Activated B cell treated with CpG ODN at 0.5 μM for 24 hours (primary cell): Measurements from ENCODE around the gene KRT72. TPM values are rescaled to one million over a fixed set of nuclear protein-coding genes. Genes with fewer than 3 reads are reported as not detected.

Source experiments
- ATAC-seq: fragments of 200-7000 bp; cut with Tn5 transposase; one replicate; pipeline ENCODE4 v1.10.0; 2021; ENCODE audit warnings: low read depth, mild to moderate bottlenecking, moderate library complexity
- CTCF ChIA-PET: fragments of 350-600 bp; sonication (Branson Sonifier 250); formaldehyde crosslinking; loops from one replicate; lab custom pipeline; 2021; ENCODE audit warnings: antibody characterized with exemption; lab: Charles Lee
- POLR2A ChIA-PET: fragments of 350-600 bp; sonication (Branson Sonifier 250); formaldehyde crosslinking; loops from one replicate; lab custom pipeline; 2021; ENCODE audit warnings: antibody characterized with exemption; lab: Charles Lee
- DNase-seq: peaks from one replicate; pipeline ENCODE4 v3.0.0; 2022
- H3K27ac Mint-ChIP-seq: one replicate; pipeline ENCODE4 v1.8.0; 2020; ENCODE audit warnings: mixed read lengths
- H3K27me3 Mint-ChIP-seq: one replicate; pipeline ENCODE4 v1.8.0; 2021; ENCODE audit warnings: mixed read lengths
- H3K36me3 Mint-ChIP-seq: one replicate; pipeline ENCODE4 v1.8.0; 2021; ENCODE audit warnings: low read depth, mixed read lengths
- H3K4me1 Mint-ChIP-seq: one replicate; pipeline ENCODE4 v1.8.0; 2021; ENCODE audit warnings: mixed read lengths
- H3K4me3 Mint-ChIP-seq: one replicate; pipeline ENCODE4 v1.8.0; 2020; ENCODE audit warnings: mild to moderate bottlenecking, mixed read lengths
- H3K9me3 Mint-ChIP-seq: one replicate; pipeline ENCODE4 v1.8.0; 2020; ENCODE audit warnings: mixed read lengths
- CTCF ChIP-seq: fragments of 200-600 bp; IDR thresholded peaks from one replicate; pipeline ENCODE4 v1.8.0; 2022; ENCODE audit warnings: antibody characterized with exemption, mild to moderate bottlenecking
- intact Hi-C: fragments of 100-400 bp; cut with micrococcal nuclease; formaldehyde crosslinking; loops from one replicate; pipeline ENCODE4 v1.15.1; 2024
- total RNA-seq: library from RNA; stranded (reverse); gene quantifications from 2 replicates; pipeline ENCODE4 v1.2.3, GENCODE V29; 2022

The KRT72 gene
- total RNA-seq, 1 donor from 2014 or later: not detected

- ChIA-PET POLR2A (interaction anchor here (0.6 kb wide), 1 partner anchor 26 kb away, joined by 5 read pairs; no protein-coding TSS in a partner anchor), CTCF (no interaction called here)
- no peak overlapping the region for H3K4me3 Mint-ChIP-seq
- TF ChIP-seq CTCF: no peak
- no peaks in the 10 kb centered on the region for H3K9me3 Mint-ChIP-seq
- no peak for DNase-seq
- intact Hi-C loops: no loop called here
- no peaks in the 10 kb centered on the region for H3K4me1 Mint-ChIP-seq
- ATAC-seq: no peak
- no peaks in the 10 kb centered on the region for H3K36me3 Mint-ChIP-seq
- no peak overlapping the region for H3K27ac Mint-ChIP-seq
- peaks cover 11% of the 10 kb centered on the region for H3K27me3 Mint-ChIP-seq
These were observed 49.2 kb downstream of the KRT72 start for GRCh38 chr12:52552055-52552454.

- peaks cover 11% of the 10 kb centered on the region for H3K27me3 Mint-ChIP-seq
- ATAC-seq (no peak), DNase-seq (no peak)
- TF ChIP-seq CTCF: no peak
- H3K4me1 Mint-ChIP-seq: no peaks in the 10 kb centered on the region
- no peaks in the 10 kb centered on the region for H3K36me3 Mint-ChIP-seq
- CTCF ChIA-PET: no interaction called here
- H3K4me3 Mint-ChIP-seq: no peak overlapping the region
- POLR2A ChIA-PET: no interaction called here
- H3K27ac Mint-ChIP-seq: no peak overlapping the region
- no peaks in the 10 kb centered on the region for H3K9me3 Mint-ChIP-seq
- intact Hi-C loops: no loop called here
These were observed 49.9 kb downstream of the KRT72 start for GRCh38 chr12:52551216-52551865.

- Mint-ChIP-seq H3K9me3 (no peaks in the 10 kb centered on the region), H3K4me1 (no peaks in the 10 kb centered on the region), H3K4me3 (no peak overlapping the region), H3K27ac (no peak overlapping the region), H3K27me3 (peaks cover 7% of the 10 kb centered on the region), H3K36me3 (no peaks in the 10 kb centered on the region)
- POLR2A ChIA-PET: no interaction called here
- intact Hi-C loops: no loop called here
- ATAC-seq (no peak), DNase-seq (no peak)
- no peak for TF ChIP-seq CTCF
- CTCF ChIA-PET: no interaction called here
These were observed 55.1 kb downstream of the KRT72 start for GRCh38 chr12:52546126-52546525.

GRCh38 chr12:52543985-52544883, 57.0 kb downstream of the KRT72 start:
- Mint-ChIP-seq H3K4me1 (no peaks in the 10 kb centered on the region), H3K27me3 (peaks cover 6% of the 10 kb centered on the region), H3K36me3 (no peaks in the 10 kb centered on the region), H3K27ac (no peak overlapping the region), H3K4me3 (no peak overlapping the region), H3K9me3 (no peaks in the 10 kb centered on the region)
- DNase-seq: no peak
- intact Hi-C loops: no loop called here
- ChIA-PET CTCF (no interaction called here), POLR2A (no interaction called here)
- TF ChIP-seq CTCF: no peak
- no peak for ATAC-seq

GRCh38 chr12:52542785-52543318, 58.4 kb downstream of the KRT72 start:
- no peak for TF ChIP-seq CTCF
- H3K4me3 Mint-ChIP-seq: no peak overlapping the region
- intact Hi-C loops: no loop called here
- DNase-seq (no peak), ATAC-seq (no peak)
- H3K36me3 Mint-ChIP-seq: no peaks in the 10 kb centered on the region
- H3K27me3 Mint-ChIP-seq: peaks cover 6% of the 10 kb centered on the region
- ChIA-PET POLR2A (no interaction called here), CTCF (no interaction called here)
- H3K4me1 Mint-ChIP-seq: no peaks in the 10 kb centered on the region
- H3K9me3 Mint-ChIP-seq: no peaks in the 10 kb centered on the region
- no peak overlapping the region for H3K27ac Mint-ChIP-seq
